HCT116 (cell line): ENCODE measurements around the gene RAX. TPM values are rescaled to one million over a fixed set of nuclear protein-coding genes. Genes with fewer than 3 reads are reported as not detected.

Experiments used
- ATAC-seq: fragments of 200-7000 bp; cut with Tn5 transposase; 2 replicates; pipeline ENCODE4 v1.9.1; 2020; ENCODE audit warnings: mild to moderate bottlenecking, moderate library complexity
- BruUV-seq: library from RNA; stranded (reverse); fragments of 400-500 nt; replicated peaks from 2 replicates; lab custom pipeline; 2021; lab: Mats Ljungman, UMichigan
- CTCF ChIA-PET: fragments of 300-600 bp; sonication (Branson Sonifier 250); formaldehyde crosslinking; loops from one replicate; lab custom pipeline; 2021; ENCODE audit warnings: antibody characterized with exemption; lab: Charles Lee
- POLR2A ChIA-PET: fragments of 300-600, 350-600 bp; sonication (Branson Sonifier 250); formaldehyde crosslinking; loops from one replicate; lab custom pipeline; 2021; ENCODE audit warnings: antibody characterized with exemption; lab: Charles Lee
- RAD21 ChIA-PET, 2 experiments: fragments of 300-600 bp; sonication (Branson Sonifier 250); formaldehyde crosslinking; loops; one replicate each; lab custom pipeline; 2023; ENCODE audit warnings: low total read pairs in 2 of 2; ENCODE audit not compliant: uncharacterized antibody in 2 of 2, unreplicated experiment in 2 of 2, low non-redundant PET in 1 of 2; lab: Charles Lee
- DNase-seq: peaks from one replicate; pipeline ENCODE4 v3.0.0-alpha.2; 2010; ENCODE audit warnings: low read depth, low spot score
- H2AFZ ChIP-seq: fragments of 200-600 bp; shearing (Covaris generic), sonication (generic); 2 replicates; pipeline ENCODE4 v1.6.1; 2017; ENCODE audit warnings: low read depth, mixed run types, mixed read lengths, antibody characterized with exemption, low read length; ENCODE audit not compliant: poor library complexity, severe bottlenecking
- H3K27ac ChIP-seq: 2 replicates; pipeline ENCODE4 v1.5.1; 2012; ENCODE audit warnings: low read depth, low read length
- H3K27me3 ChIP-seq: fragments of 200-600 bp; sonication (generic); 2 replicates; pipeline ENCODE4 v1.6.1; 2016; ENCODE audit warnings: mixed run types, low read length, mixed read lengths; ENCODE audit not compliant: insufficient read depth
- H3K36me3 ChIP-seq, 2 experiments: fragments of 200-500 bp in 1 of 2; fragments of 200-600 bp in 1 of 2; sonication (Bioruptor generic) in 1 of 2; sonication (generic) in 1 of 2; 2 replicates each; pipeline versions ENCODE4 v1.5.1 to v1.6.1; 2014 to 2016; ENCODE audit warnings: low read length in 2 of 2, inconsistent platforms in 1 of 2, mixed read lengths in 1 of 2, mixed run types in 1 of 2; ENCODE audit not compliant: insufficient read depth in 2 of 2, control insufficient read depth in 1 of 2
- H3K4me1 ChIP-seq, 2 experiments: fragments of 200-600 bp in 1 of 2; sonication (generic) in 1 of 2; 2 replicates each; pipeline versions ENCODE4 v1.5.1 to v1.6.1; 2012 to 2017; ENCODE audit warnings: low read length in 2 of 2, inconsistent platforms in 1 of 2, mild to moderate bottlenecking in 1 of 2, mixed read lengths in 1 of 2, mixed run types in 1 of 2, moderate library complexity in 1 of 2; ENCODE audit not compliant: insufficient read depth in 2 of 2, control insufficient read depth in 1 of 2
- H3K4me2 ChIP-seq: fragments of 200-600 bp; sonication (generic); 2 replicates; pipeline ENCODE4 v1.6.1; 2017; ENCODE audit warnings: mixed run types, low read length, mixed read lengths
- H3K4me3 ChIP-seq, 2 experiments: fragments of 200-600 bp in 1 of 2; sonication (generic) in 1 of 2; replicated peaks in 1 of 2; 2 replicates each; pipeline ENCODE4 v1.5.1; 2011 to 2016; ENCODE audit warnings: low read length in 2 of 2, control low read depth in 1 of 2, low read depth in 1 of 2, mild to moderate bottlenecking in 1 of 2, mixed read lengths in 1 of 2, mixed run types in 1 of 2
- H3K79me2 ChIP-seq: fragments of 200-600 bp; sonication (generic); 2 replicates; pipeline ENCODE4 v1.6.1; 2017; ENCODE audit warnings: mild to moderate bottlenecking, mixed run types, low read length, moderate library complexity, mixed read lengths; ENCODE audit not compliant: insufficient read depth
- H3K9ac ChIP-seq: fragments of 200-600 bp; sonication (generic); 2 replicates; pipeline ENCODE4 v1.6.1; 2016; ENCODE audit warnings: low read length, mixed read lengths
- H3K9me2 ChIP-seq: fragments of 200-600 bp; sonication (generic), shearing (Covaris generic); 2 replicates; pipeline ENCODE4 v1.6.1; 2017; ENCODE audit warnings: mixed run types, mild to moderate bottlenecking, moderate library complexity; ENCODE audit not compliant: insufficient read depth
- H3K9me3 ChIP-seq, 2 experiments: fragments of 200-500 bp in 1 of 2; fragments of 200-600 bp in 1 of 2; sonication (Bioruptor generic) in 1 of 2; sonication (generic) in 1 of 2; 2 replicates each; pipeline ENCODE4 v1.6.1; 2014 to 2017; ENCODE audit warnings: low read length in 2 of 2, mixed read lengths in 2 of 2, inconsistent platforms in 1 of 2, low read depth in 1 of 2, mild to moderate bottlenecking in 1 of 2, mixed run types in 1 of 2, moderate library complexity in 1 of 2; ENCODE audit not compliant: control insufficient read depth in 1 of 2, insufficient read depth in 1 of 2
- H4K20me1 ChIP-seq: fragments of 200-600 bp; sonication (generic), shearing (Covaris generic); 2 replicates; pipeline ENCODE4 v1.6.1; 2017; ENCODE audit warnings: mixed run types, mild to moderate bottlenecking, moderate library complexity; ENCODE audit not compliant: insufficient read depth
- CEBPB ChIP-seq: IDR thresholded peaks from 2 replicates; pipeline ENCODE4 v1.6.1; 2012; ENCODE audit warnings: low read depth
- EGR1 ChIP-seq: IDR thresholded peaks from 2 replicates; pipeline ENCODE4 v1.6.1; 2012; ENCODE audit warnings: low read depth
- ELF1 ChIP-seq: IDR thresholded peaks from 2 replicates; pipeline ENCODE4 v1.6.1; 2012; ENCODE audit warnings: low read depth, borderline replicate concordance
- JUND ChIP-seq: IDR thresholded peaks from 2 replicates; pipeline ENCODE4 v1.6.1; 2012
- POLR2A ChIP-seq: IDR thresholded peaks from 2 replicates; pipeline ENCODE4 v1.7.0; 2011; ENCODE audit warnings: borderline replicate concordance; ENCODE audit not compliant: insufficient read depth, insufficient read length; ENCODE audit errors: extremely low read depth
- REST ChIP-seq: IDR thresholded peaks from 2 replicates; pipeline ENCODE4 v1.6.1; 2012; ENCODE audit warnings: low read depth
- SRF ChIP-seq: IDR thresholded peaks from 2 replicates; pipeline ENCODE4 v1.6.1; 2012; ENCODE audit warnings: low read depth
- TCF7L2 ChIP-seq: IDR thresholded peaks from 2 replicates; pipeline ENCODE4 v1.7.0; 2011; ENCODE audit warnings: borderline replicate concordance, inconsistent platforms; ENCODE audit not compliant: insufficient read depth, insufficient read length; ENCODE audit errors: extremely low read depth
- YY1 ChIP-seq: IDR thresholded peaks from 2 replicates; pipeline ENCODE4 v1.6.1; 2011; ENCODE audit warnings: low read length, low read depth, moderate library complexity, mild to moderate bottlenecking; ENCODE audit not compliant: insufficient replicate concordance; ENCODE audit errors: extremely low read depth
- ZBTB33 ChIP-seq: IDR thresholded peaks from 2 replicates; pipeline ENCODE4 v1.6.1; 2011; ENCODE audit warnings: mild to moderate bottlenecking, low read length, moderate library complexity; ENCODE audit not compliant: insufficient replicate concordance; ENCODE audit errors: extremely low read depth
- ZFX ChIP-seq: fragments of 450-650 bp; IDR thresholded peaks from 2 replicates; pipeline ENCODE4 v1.6.1; 2017
- intact Hi-C: fragments of 100-400 bp; cut with micrococcal nuclease; formaldehyde crosslinking; loops from 2 replicates; pipeline ENCODE4 v1.10.0; 2022
- total RNA-seq: library from RNA; stranded (reverse); gene quantifications from one replicate; pipeline ENCODE4 v1.2.1, GENCODE V29; 2021; ENCODE audit not compliant: unreplicated experiment

The RAX gene
- total RNA-seq, 1 experiment from 2014 or later = not detected

GRCh38 chr18:59268127-59268720, 5.0 kb downstream of the RAX start (continued):
- no peak for TF ChIP-seq REST
- no peak for TF ChIP-seq TCF7L2
- no peak for TF ChIP-seq ZBTB33
- TF ChIP-seq JUND = no peak
- TF ChIP-seq ELF1 = no peak
- no peak for TF ChIP-seq CEBPB
- no peak for TF ChIP-seq SRF

- intact Hi-C loops = no loop called here
- ATAC-seq (no peak), DNase-seq (no peak)
- TF ChIP-seq POLR2A = no peak
- TF ChIP-seq JUND = no peak
- TF ChIP-seq TCF7L2 = no peak
- TF ChIP-seq ZFX = no peak
- TF ChIP-seq EGR1 = no peak
- no peak for TF ChIP-seq YY1
- Histone ChIP-seq H3K27ac (no peak overlapping the region), H3K79me2 (no peaks in the 10 kb centered on the region), H4K20me1 (no peaks in the 10 kb centered on the region), H3K9ac (no peak overlapping the region), H3K4me3 (no peak overlapping the region), H2AFZ (no peak overlapping the region), H3K27me3 (peaks cover 9% of the 10 kb centered on the region), H3K4me2 (no peak overlapping the region), H3K36me3 (no peaks in the 10 kb centered on the region), H3K9me2 (no peaks in the 10 kb centered on the region), H3K9me3 (no peaks in the 10 kb centered on the region), H3K4me1 (peaks cover 0 to 7% of the 10 kb centered on the region in 2 experiments; a peak in 2 of 4 replicates)
- CTCF ChIA-PET = no interaction called here
- RAD21 ChIA-PET = no interaction called here
- BruUV-seq = no TSS peak
- POLR2A ChIA-PET = no interaction called here
Observed at GRCh38 chr18:59267503-59268126, 5.6 kb downstream of the RAX start.
